ENCODE measurements around the gene MCC.
"Not testable (repeated sequence)": the region's sequence is repeated elsewhere in the genome, so short reads cannot be mapped to it uniquely, and the experiment has no call there.

The MCC gene

DNA sequence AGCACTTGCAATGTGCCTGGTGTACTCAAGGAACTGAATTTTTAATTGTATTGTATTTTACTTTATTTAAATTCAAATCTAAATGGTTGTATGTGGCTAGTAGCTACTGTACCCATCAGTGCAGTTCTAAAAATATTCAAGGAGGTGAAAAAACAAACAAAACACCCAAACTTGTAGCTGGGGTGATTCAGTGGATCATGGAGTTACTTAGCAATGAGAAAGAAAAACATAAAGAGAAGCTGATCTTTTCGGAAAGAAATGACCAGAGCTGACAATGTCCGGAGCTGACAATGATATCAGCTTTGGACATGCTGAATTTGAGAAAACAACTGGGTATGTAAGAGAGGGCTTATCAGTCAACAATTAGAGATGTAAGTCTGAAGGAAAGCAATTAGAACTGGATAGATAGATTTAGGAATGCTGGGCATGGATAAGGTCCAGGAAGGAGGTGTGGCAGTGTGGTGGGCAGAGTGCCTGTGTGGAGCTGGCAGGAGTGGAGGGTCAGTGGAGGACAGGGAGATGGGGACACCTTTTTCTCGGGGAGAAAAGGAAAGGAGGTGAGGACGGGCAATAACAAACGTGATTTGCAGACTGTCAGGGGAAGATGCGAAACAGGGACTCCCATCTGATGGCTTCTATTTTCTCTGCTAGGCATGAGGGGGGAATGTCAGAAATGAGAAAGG is 398.5 kb downstream of the MCC start:
- no peak overlapping the region for H3K4me3 Mint-ChIP-seq
- no peaks in the 10 kb centered on the region for H3K36me3 Mint-ChIP-seq
- no peaks in the 10 kb centered on the region for H3K4me1 Mint-ChIP-seq
- DNase-seq (ENCODE audit: low spot score in 2 of 2) = no peak
- ATAC-seq (ENCODE audit: low read depth) = no peak
- H3K27me3 Mint-ChIP-seq = peaks cover 15% of the 10 kb centered on the region
- no peaks in the 10 kb centered on the region for H3K9me3 Mint-ChIP-seq
- H3K27ac Mint-ChIP-seq = no peak overlapping the region

DNA sequence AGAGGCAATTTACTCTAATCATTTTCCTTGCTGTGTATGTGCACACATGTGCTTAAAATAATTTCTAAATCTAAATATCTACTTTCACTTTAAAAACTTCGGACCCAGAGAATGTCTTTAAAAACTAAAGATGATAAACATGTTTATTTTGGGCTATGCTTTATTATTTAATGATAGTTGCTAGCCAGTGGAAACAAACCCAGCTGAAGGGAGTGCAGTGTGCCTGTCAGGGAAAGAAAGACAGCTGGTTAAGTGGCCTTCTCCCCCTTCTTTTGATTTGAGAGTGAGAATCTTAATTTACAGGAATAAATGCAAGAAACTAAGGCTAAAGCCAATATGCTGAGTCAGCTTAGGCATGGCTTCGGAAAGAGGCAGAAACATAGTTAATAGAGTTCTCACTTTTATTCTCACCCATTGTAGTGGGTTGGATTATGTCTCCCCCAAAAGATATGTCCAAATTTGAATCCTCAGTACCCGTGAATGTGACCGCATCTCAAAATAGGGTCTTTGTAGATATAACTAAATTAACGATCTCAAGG is 400.2 kb downstream of the MCC start:
- no peak overlapping the region for H3K4me3 Mint-ChIP-seq
- no peaks in the 10 kb centered on the region for H3K36me3 Mint-ChIP-seq
- H3K27me3 Mint-ChIP-seq = peaks cover 15% of the 10 kb centered on the region
- no peak for ATAC-seq (ENCODE audit: low read depth)
- H3K4me1 Mint-ChIP-seq = no peaks in the 10 kb centered on the region
- DNase-seq (ENCODE audit: low spot score in 2 of 2) = no peak
- H3K27ac Mint-ChIP-seq = no peak overlapping the region
- H3K9me3 Mint-ChIP-seq = no peaks in the 10 kb centered on the region

DNA sequence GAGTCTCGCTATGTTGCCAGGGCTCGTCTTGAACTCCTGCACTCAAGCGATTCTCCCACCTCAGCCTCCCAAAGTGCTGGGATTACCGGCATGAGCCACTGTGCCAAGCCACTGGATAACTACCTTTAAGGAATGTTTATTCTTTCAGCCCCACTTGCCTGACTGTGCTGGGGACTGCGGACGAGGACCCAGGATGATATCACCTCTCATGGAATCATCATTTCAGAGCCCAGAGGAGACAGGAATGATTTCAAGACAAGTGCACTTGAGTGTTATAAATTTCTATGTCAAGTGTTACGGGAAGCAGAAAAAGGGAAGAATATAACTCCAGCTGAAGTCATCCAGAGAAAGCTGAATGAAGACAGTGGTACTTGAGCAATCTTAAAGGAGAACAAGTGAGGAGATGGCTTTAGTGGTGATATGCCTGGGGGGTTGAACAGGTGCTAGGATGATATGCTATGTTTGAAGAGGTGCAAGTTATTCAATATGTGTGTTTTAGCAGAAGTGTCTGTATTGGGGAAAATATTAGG is 402.3 kb downstream of the MCC start:
- no peak overlapping the region for H3K4me3 Mint-ChIP-seq
- H3K27ac Mint-ChIP-seq = no peak overlapping the region
- DNase-seq (ENCODE audit: low spot score in 2 of 2) (no peak), ATAC-seq (ENCODE audit: low read depth) (no peak)
- no peaks in the 10 kb centered on the region for H3K9me3 Mint-ChIP-seq
- no peaks in the 10 kb centered on the region for H3K4me1 Mint-ChIP-seq
- H3K36me3 Mint-ChIP-seq = no peaks in the 10 kb centered on the region
- peaks cover 14% of the 10 kb centered on the region for H3K27me3 Mint-ChIP-seq

DNA sequence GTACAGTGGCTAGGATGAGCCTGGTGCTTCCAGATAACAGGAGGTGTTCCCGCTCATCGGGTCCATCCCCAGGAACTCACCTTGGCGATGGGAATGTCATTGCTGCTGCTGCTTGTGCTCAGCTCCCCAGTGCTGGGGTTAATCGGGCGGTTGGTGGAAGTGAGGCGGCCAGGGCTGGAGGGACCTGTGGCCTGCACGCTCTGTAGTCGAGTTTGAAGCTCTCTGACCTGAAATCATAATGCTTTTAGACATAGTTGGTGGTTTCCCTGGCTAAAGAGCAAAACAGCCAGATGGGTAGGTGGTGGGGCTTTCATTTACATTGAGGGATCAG is 403.2 kb downstream of the MCC start:
- Mint-ChIP-seq H3K36me3 (no peaks in the 10 kb centered on the region), H3K4me3 (no peak overlapping the region), H3K27me3 (peaks cover 14% of the 10 kb centered on the region), H3K27ac (no peak overlapping the region), H3K9me3 (no peaks in the 10 kb centered on the region), H3K4me1 (no peaks in the 10 kb centered on the region)
- ATAC-seq (ENCODE audit: low read depth) (no peak), DNase-seq (ENCODE audit: low spot score in 2 of 2) (no peak)

DNA sequence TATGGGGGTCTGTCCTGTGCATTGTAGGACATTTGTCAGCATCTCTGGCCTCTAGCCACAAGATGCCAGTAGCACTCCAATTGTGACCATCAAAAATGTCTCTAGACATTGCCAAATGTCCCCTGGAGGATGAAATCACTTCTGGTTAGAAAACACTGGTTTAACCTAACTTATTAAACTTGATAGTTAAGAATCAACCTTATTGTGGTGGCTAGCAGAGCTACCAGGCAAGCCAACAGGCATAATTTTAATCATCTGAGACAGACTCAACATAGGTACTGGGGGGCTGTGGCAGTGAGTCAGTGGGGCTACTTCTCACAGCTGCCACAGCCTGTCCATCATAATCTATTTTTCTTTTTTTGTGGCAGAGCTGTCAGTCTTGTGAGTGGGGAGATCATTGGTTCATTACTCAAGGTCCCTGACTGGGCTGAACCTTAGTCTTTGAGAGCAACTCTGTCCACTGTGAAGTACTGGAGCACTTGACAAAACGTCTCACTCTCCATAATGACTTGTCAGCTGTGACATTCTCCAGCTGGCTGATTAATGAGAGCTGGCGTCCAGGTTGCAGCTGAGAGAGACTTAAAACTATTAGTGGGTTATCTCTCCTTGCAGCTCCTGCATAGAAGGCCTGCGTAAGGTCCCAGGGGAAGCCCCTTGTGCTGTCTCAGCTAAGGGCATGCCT is 403.7 kb downstream of the MCC start:
- no peak overlapping the region for H3K27ac Mint-ChIP-seq
- H3K27me3 Mint-ChIP-seq = peaks cover 10% of the 10 kb centered on the region
- no peaks in the 10 kb centered on the region for H3K4me1 Mint-ChIP-seq
- H3K36me3 Mint-ChIP-seq = no peaks in the 10 kb centered on the region
- no peak for ATAC-seq (ENCODE audit: low read depth)
- H3K4me3 Mint-ChIP-seq = no peak overlapping the region
- no peak for DNase-seq (ENCODE audit: low spot score in 2 of 2)
- no peaks in the 10 kb centered on the region for H3K9me3 Mint-ChIP-seq

DNA sequence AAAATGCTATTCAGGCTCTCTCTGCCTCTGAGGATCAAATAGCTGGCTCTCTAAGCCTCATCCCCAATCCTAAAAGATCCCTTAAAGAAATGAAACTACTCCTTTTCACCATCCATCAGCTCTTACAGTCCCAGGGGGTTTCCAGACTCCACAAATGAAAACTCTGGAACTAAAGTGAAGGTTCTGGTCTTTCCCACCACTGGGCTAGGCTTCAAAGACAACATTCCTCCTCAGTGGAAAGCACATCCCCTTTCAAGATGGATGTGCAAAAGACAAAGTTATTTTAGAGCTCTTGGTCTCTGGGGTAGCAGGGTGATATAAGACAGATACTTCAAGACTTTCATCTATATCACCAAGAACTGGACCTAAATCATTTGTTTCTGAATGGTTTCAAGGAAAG is 404.8 kb downstream of the MCC start:
- no peak overlapping the region for H3K4me3 Mint-ChIP-seq
- no peaks in the 10 kb centered on the region for H3K36me3 Mint-ChIP-seq
- ATAC-seq (ENCODE audit: low read depth) (no peak), DNase-seq (ENCODE audit: low spot score in 2 of 2) (no peak)
- no peaks in the 10 kb centered on the region for H3K4me1 Mint-ChIP-seq
- peaks cover 7% of the 10 kb centered on the region for H3K27me3 Mint-ChIP-seq
- H3K9me3 Mint-ChIP-seq = no peaks in the 10 kb centered on the region
- H3K27ac Mint-ChIP-seq = no peak overlapping the region

DNA sequence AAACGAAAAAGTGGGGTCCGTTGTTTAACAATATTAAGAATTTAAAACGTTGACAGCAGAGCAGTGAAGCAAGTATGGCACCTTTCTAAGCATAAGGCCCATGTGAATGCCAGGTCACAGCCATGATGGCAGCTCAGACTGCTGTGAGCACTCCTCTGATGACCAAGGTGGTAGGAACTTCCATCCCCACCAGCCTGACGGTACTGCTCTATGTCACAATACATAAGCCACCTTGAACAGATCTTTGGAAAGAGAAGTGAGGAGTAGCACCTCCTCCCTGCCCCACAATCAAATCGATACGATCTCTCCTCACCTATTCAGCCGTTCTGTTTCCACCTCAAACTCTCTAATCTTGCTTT is 405.7 kb downstream of the MCC start:
- no peak overlapping the region for H3K4me3 Mint-ChIP-seq
- H3K9me3 Mint-ChIP-seq = no peaks in the 10 kb centered on the region
- no peaks in the 10 kb centered on the region for H3K4me1 Mint-ChIP-seq
- ATAC-seq (ENCODE audit: low read depth) (no peak), DNase-seq (ENCODE audit: low spot score in 2 of 2) (no peak)
- H3K27ac Mint-ChIP-seq = no peak overlapping the region
- peaks cover 1% of the 10 kb centered on the region for H3K36me3 Mint-ChIP-seq
- H3K27me3 Mint-ChIP-seq = peaks cover 4% of the 10 kb centered on the region

DNA sequence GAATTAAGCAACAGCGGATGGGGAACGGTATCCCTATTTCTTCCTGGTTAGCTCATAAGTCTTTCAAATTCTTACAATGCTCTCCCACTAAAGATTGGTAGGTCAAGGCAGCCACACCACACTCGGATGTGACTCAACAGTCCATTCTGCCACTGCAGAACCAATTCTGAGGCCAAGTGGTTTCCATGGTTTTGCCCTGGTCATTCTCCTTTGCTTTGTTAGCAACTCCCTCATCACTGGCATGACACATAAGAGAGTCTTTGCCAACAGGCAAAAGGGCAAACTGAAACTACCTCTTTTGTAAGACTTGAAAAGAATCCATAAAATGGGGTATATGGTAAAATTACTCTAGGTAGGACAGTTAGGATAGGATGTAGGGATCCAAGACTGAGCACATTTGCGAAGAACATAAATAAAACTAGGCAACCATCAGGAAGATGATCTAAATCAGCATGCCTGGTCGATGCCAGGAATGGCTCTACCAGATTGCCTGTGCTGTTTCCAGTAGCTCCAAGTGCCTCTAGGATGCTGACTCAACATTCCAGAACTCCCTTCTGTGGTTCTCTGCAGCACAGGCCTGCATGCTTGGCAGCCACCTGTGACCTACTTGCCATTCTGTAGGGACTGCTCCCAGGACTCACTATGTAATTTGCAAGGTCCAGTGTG is 406.2 kb downstream of the MCC start:
- Mint-ChIP-seq H3K4me3 (no peak overlapping the region), H3K27me3 (peaks cover 4% of the 10 kb centered on the region), H3K36me3 (peaks cover 2% of the 10 kb centered on the region), H3K9me3 (no peaks in the 10 kb centered on the region), H3K4me1 (no peaks in the 10 kb centered on the region), H3K27ac (no peak overlapping the region)
- DNase-seq (ENCODE audit: low spot score in 2 of 2) (no peak), ATAC-seq (ENCODE audit: low read depth) (no peak)

DNA sequence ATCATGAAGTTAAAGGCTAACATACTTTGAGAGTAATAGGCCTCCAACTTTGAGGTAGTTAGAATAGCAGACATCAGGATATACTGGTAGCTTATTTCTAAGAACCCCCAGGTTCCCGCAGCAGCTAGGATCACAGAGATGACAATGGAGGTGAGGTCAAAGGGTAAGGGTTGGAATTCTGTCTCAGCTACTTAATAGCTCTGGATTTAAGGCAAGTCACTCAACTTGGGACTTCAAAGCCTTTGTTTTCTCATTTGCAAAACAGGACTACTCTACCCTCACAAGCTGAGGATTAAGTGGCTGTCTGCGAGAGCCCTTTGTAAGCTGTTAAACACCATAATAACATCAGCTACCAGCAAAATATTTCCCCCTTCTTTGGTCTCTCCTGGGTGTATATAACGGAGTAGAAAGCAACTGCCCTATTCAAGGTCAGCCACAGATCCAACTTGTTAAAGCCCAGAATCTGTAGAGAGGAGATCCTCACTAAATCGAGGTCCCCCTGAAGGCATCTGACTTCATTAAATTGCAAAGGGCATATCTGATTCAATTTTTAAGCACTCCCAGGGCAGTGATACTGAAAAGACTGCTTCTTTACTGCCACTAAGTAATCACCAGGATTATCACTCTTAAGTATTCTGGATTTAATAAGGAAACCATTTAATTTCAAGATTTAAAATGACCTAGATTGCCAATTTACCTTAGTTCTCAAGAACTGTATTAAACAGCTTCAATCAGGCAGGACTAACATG is 407.0 kb downstream of the MCC start:
- Mint-ChIP-seq H3K4me1 (no peaks in the 10 kb centered on the region), H3K9me3 (no peaks in the 10 kb centered on the region), H3K27me3 (peaks cover 4% of the 10 kb centered on the region), H3K27ac (no peak overlapping the region), H3K4me3 (no peak overlapping the region), H3K36me3 (peaks cover 2% of the 10 kb centered on the region)
- no peak for DNase-seq (ENCODE audit: low spot score in 2 of 2)
- no peak for ATAC-seq (ENCODE audit: low read depth)

DNA sequence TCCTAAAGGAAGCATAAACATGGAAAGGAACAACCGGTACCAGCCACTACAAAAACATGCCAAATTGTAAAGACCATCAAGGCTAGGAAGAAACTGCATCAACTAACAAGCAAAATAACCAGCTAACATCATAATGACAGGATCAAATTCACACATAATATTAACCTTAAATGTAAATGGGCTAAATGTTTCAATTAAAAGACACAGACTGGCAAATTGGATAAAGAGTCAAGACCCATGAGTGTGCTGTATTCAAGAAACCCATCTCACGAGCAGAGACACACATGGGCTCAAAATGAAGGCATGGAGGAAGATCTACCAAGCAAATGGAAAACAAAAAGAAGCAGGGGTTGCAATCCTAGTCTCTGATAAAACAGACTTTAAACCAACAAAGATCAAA is 411.6 kb downstream of the MCC start:
- H3K27me3 Mint-ChIP-seq, H3K4me1 Mint-ChIP-seq: not testable (repeated sequence)

DNA sequence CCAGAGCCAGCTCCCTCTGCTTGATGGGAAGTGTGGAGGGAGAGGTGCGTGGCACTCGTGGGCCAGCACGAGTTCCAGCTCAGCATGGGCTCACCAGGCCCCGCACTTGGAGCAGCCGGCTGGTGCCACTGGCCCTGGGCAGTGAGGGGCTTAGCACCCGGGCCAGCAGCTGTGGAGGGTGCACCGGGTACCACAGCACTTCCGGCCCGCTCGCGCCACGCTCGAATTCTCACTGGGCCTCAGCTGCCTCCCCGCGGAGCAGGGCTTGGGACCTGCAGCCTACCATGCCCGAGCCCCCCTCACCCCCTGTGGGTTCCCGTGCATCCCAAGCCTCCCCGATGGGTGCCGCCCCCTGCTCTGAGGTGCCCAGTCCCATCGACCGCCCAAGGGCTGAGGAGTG is 413.2 kb downstream of the MCC start:
- no peak for DNase-seq (ENCODE audit: low spot score in 2 of 2)
- Mint-ChIP-seq H3K27ac (no peak overlapping the region), H3K4me3 (no peak overlapping the region)

More for the DNA sequence above, 411.6 kb downstream of the MCC start:
- not testable (repeated sequence) for DNase-seq (ENCODE audit: low spot score in 2 of 2); H3K36me3 Mint-ChIP-seq; H3K9me3 Mint-ChIP-seq; ATAC-seq (ENCODE audit: low read depth); H3K27ac Mint-ChIP-seq; H3K4me3 Mint-ChIP-seq

DNA sequence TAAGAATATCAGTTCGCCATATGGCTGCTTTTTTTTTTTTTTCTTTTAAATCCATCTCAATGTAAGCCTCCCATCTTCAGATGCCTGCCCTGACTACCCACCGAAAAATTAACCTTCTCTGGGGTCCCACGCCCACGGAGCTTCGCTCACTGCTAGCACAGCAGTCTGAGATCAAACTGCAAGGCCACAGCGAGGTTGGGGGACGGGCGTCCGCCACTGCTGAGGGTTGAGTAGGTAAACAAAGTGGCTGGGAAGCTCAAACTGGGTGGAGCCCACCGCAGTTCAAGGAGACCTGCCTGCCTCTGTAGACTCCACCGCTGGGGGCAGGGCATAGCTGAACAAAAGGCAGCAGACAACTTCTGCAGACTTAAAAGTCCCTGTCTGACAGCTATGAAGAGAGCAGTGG is 414.6 kb downstream of the MCC start:
- not testable (repeated sequence) for ATAC-seq (ENCODE audit: low read depth); H3K27ac Mint-ChIP-seq; DNase-seq (ENCODE audit: low spot score in 2 of 2); H3K4me1 Mint-ChIP-seq; H3K9me3 Mint-ChIP-seq; H3K4me3 Mint-ChIP-seq; H3K27me3 Mint-ChIP-seq; H3K36me3 Mint-ChIP-seq

More for the DNA sequence above, 413.2 kb downstream of the MCC start:
- H3K9me3 Mint-ChIP-seq = no peaks in the 10 kb centered on the region
- peaks cover 7% of the 10 kb centered on the region for H3K27me3 Mint-ChIP-seq
- H3K36me3 Mint-ChIP-seq = peaks cover 2% of the 10 kb centered on the region
- H3K4me1 Mint-ChIP-seq = no peaks in the 10 kb centered on the region
- no peak for ATAC-seq (ENCODE audit: low read depth)

DNA sequence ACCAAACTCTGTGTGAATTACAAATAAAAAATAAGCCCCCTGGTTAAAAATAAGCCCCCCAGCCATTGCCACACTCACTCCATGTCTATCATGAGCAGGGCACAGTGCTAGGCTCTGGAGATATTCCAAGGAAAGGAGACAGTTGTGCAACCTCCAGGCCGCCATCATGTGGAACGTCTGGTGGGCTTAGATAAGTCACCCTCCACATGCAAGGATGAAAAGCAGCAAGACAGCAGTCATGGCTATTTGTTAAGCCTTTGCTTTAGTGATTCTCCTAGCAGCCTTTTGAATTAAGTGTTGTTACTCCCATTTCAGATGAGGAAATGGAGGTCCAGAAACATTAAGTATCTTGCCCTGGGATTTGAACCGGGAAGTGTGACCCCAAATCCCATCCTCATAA is 416.9 kb downstream of the MCC start:
- H3K27ac Mint-ChIP-seq = no peak overlapping the region
- no peaks in the 10 kb centered on the region for H3K9me3 Mint-ChIP-seq
- no peak overlapping the region for H3K4me3 Mint-ChIP-seq
- H3K36me3 Mint-ChIP-seq = no peaks in the 10 kb centered on the region
- ATAC-seq (ENCODE audit: low read depth) (no peak), DNase-seq (ENCODE audit: low spot score in 2 of 2) (no peak)
- peaks cover 7% of the 10 kb centered on the region for H3K27me3 Mint-ChIP-seq
- H3K4me1 Mint-ChIP-seq = no peaks in the 10 kb centered on the region

DNA sequence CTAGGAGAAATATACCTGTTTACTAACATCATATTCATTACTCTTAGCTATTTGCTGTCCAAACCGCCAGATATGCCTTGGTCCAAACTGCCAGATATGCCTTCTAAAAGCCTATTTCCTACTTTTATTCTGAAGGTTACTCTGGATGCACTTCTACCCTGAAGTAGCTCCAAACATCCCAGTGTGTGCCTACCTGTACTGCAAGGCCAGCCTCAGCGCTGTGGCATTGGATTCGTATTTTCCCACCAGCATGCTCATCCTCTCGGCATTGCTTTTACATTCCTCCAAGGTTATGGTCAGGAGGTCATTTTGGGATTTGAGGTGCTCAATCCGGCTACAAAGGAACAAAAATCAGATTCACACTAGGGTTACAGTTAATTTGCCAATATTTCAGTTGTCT is 417.4 kb downstream of the MCC start:
- DNase-seq (ENCODE audit: low spot score in 2 of 2) (no peak), ATAC-seq (ENCODE audit: low read depth) (no peak)
- Mint-ChIP-seq H3K27me3 (peaks cover 7% of the 10 kb centered on the region), H3K36me3 (no peaks in the 10 kb centered on the region), H3K4me3 (no peak overlapping the region), H3K9me3 (no peaks in the 10 kb centered on the region), H3K27ac (no peak overlapping the region), H3K4me1 (no peaks in the 10 kb centered on the region)
